Activated CD4-positive, alpha-beta T cell treated with anti-CD3 and anti-CD28 coated beads, Interleukin-2, amount 50 U/mL, for 4 hours (primary cell): ENCODE data around the gene ZNF215.
"Not testable (repeated sequence)": the region's sequence is repeated elsewhere in the genome, so short reads cannot be mapped to it uniquely, and the experiment has no call there.

Experiments
- DNase-seq, 2 experiments: peaks; one replicate each; pipeline ENCODE4 v3.0.0-alpha.2; 2020

ZNF215 gene

DNA sequence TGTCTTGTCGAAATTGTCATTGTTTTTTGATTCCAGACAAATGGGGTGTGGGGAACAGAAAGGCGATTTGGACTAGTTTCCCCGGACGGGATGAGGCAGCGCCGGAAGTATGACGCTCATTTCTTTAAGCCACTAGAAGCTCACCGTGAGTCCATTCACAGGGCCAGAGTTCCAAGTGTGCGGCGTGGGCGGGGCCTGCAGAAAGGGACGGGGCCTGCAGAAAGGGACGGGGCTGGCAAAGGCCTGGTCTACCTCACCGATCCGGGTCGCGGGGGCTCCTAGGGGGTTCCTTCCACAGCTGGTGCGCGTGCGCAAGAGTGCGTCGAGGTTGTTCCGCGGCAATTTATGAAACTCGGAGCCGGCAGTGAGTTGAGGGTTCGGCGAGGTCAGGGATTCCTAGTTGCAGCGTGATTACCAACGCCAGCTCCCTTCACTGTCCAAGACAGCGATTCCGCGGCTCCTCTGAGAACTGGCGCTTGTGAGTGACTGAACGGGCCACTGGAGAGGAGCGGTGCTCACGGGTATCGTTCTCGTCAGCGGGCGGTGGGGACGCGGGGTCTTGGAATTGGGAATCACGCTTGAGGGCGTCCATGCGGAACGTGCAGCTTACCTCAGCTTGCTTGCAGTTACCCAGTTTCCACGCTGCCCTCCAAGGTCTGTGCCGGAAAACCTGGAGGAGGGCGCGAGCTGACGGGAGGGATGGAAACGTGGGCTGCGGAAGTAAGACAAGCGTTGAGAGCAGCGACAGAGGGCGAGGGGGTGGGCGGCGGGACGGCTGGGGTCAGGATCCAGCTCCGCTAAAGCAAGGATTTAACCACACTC lies at the start of gene ZNF215:
ZNF215 (plus strand) TSS at position 219 of the 822 bp plus-strand sequence. CDS start 5,847 bp downstream, outside the sequence.
- DNase-seq, result no peak

DNA sequence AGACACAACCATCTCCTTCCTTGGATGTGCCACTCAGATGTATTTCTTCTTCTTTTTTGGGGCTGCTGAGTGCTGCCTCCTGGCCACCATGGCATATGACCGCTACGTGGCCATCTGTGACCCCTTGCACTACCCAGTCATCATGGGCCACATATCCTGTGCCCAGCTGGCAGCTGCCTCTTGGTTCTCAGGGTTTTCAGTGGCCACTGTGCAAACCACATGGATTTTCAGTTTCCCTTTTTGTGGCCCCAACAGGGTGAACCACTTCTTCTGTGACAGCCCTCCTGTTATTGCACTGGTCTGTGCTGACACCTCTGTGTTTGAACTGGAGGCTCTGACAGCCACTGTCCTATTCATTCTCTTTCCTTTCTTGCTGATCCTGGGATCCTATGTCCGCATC lies 49.3 kb upstream of the ZNF215 start:
- no peak for DNase-seq

DNA sequence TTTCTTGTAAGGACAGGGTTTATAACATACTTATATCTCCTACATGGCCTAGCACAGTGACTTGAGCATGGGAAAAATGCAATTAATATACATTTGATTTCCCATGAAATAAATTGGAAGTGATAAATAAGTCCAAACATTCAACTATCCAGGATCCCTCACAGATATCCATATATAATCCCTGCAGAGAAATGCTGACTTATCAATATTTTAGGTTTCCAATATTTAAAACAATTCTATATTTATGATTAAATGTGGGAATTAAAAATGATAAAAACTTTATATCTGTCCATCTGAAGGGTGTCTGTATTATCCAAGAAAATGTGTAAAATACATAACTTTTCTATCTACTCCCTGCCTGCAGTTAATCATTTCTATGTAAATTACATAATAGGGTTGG lies 43.5 kb upstream of the ZNF215 start:
- no peak for DNase-seq

DNA sequence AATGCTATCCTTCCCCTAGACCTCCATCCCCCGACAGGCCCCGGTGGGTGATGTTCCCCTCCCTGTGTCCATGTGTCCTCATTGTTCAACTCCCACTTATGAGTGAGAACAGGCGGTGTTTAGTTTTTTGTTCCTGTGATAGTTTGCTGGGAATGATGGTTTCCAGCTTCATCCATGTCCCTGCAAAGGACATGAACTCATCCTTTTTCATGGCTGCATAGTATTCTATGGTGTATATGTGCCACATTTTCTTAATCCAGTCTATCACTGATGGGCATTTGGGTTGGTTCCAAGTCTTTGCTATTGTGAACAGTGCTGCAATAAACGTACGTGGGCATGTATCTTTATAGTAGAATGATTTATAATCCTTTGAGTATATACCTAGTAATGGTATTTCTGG lies 38.5 kb upstream of the ZNF215 start:
- DNase-seq, result not testable (repeated sequence)

DNA sequence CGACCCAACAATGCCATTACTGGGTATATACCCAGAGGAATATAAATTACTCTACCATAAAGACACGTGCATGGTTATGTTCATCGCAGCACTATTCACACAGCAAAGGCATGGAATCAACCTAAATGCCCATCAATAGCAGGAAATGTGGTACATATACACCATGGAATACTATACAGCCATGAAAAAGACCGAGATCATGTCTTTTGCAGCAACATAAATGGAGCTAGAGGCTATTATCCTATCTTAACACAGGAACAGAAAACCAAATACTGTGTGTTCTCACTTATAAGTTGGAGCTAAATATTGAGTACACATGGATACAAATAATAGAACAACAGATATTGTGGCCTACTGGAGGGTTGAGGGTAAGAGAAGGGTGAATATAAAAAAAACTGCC lies 37.4 kb upstream of the ZNF215 start:
- no peak for DNase-seq

DNA sequence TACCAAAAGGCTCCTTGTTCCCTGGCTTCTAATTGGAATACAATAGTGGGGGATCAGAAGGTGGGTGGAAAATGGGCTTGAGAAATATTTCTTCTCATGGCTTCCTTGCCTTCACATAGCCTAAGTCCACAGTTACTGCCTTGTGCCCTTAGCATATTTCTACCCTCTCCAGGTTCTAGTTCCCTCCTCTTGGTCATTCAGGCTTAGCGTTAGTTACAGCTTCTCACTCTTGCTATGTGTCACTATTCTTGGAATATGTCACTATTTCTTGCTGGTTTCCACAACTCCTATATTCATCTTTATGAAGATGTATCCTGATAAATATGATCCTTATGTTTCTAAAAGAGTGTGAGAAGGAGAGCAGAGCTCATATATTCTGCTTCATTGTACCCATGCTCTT lies 36.4 kb upstream of the ZNF215 start:
- no peak for DNase-seq

DNA sequence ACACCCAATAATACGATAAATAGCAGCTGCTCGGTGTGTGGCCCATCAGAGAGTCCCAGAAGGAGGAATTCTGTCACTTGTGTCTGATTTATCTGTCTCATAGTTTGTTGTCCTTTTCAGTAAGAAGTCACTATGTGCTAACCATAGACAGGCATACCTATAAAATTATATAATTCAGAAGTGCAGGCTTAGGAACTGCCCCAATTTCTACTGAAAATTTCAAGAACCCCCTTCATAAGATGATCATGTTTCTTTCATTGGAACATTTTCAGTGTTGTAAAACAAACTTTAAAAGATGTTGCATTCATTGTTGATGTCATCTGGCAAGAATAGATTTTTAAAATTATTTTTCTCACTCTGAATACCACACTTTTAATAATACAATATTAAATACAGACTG lies 33.8 kb upstream of the ZNF215 start, which contains the start of gene OR2D2:
OR2D2 (minus strand) TSS at position 101 of the 400 bp plus-strand sequence; CDS start at position 101, 0 bp downstream.
- no peak for DNase-seq

DNA sequence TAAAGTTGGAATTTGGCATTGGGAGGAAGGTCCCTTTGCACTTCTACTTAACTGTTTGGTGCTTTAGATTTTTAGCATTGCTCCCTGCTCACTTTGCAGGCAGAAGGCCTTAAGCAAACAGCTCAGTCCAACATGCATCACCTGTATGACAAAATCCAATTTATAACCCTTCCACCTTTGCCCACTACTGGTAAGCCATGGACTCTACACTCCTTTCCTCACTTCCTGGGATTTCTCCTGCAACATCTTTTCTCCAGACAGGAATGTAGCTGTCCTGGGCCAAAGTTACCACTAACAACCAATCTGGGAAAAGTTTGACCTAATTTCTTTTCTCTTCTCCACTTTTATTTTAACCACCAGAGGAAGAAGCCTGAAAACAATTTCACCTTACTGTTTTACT lies 32.1 kb upstream of the ZNF215 start:
- no peak for DNase-seq

DNA sequence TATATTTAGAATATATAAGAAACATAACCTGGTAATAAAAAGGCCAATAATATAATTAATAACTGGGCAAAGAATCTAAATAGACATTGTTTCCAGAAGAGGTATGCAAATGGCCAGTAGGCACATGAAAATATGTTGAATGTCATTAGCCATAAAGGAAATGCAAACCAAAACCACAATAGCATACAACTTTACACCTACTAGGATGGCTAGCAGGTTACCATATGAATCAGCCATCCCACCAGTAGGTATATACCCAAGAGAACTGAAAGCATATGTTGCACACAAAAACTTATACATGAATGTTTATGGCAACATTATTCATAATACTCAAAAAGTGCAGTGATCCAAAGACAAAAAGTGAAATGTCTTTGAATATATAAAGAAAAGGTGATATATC lies 31.2 kb upstream of the ZNF215 start:
- DNase-seq, result no peak

DNA sequence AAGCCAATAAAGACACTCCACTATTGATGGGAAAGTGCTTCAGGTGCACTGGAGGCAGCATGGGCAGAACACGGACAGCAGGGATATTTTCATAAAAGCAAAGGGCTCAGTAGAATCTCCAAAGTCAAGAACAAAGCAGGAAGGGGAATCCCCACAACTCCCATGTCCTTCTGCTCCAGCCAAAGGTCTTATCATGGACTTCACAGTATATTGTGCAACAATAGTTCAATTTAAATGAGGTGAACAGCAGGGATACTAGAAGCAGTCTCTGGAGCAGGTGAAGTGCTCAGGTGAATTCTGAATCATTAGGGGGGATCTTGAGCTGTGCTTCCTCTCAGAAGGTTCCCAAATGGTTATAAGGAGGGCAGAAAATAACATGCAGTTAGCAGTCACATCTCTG lies 27.3 kb upstream of the ZNF215 start:
- DNase-seq, result no peak

DNA sequence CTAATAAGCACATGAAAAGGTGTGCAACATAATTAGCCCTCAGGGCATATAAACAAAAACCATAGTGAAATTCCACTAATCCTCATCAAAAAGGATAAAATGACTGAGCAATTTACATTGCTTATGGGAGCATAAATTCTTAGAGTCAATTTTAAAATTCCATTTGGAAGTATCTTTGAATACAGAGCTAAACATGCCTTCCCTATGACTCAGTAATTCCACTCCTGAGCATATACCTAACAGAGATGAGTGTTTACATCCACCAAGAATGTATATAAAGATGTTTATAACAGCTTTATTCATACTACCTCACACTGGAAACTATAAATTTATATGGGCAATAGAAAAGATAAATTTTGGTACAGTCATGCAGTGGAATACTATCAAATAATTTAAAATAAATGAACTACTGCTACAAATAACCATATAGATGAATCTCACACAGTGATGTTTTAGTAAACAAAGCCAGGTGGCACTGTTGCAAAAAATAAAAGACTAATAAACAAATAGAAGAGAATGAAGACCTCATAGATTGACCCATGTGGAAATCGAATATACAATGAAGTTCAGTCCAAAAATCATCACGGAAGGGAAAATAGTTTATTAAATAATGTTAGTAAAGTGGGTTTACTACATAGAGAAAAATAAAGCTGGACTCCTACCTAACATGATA lies 25.8 kb upstream of the ZNF215 start:
- no peak for DNase-seq

DNA sequence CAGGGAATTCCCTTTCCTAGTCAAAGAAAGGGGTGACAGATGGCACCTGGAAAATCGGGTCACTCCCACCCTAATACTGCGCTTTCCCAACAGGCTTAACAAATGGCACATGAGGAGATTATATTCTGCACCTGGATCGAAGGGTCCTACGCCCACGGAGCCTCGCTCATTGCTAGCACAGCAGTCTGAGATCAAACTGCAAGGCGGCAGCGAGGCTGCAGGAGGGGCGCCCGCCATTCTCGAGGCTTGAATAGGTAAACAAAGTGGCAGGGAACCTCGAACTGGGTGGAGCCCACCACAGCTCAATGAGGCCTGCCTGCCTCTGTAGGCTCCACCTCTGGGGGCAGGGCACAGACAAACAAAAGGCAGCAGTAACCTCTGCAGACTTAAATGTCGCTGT lies 21.4 kb upstream of the ZNF215 start:
- DNase-seq, result not testable (repeated sequence)

DNA sequence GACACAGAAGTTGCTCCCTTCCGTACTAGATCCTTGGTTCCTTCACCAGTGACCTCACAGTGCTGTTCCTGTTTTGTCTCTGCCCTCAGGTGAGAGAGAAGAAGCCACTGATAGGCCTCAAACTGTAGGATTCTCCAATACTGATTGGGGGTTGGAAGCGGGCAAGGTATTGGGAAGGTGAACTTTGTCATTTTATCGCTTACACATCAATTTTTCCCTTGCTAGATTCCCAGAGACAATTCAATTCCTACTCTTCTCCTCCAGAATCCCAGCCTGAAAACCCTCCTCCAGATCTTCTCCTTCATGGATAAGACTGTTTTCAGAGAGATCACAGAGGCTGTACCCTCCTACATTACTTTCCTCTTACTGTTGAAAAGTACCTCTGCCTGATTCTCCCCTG lies 14.8 kb upstream of the ZNF215 start:
- no peak for DNase-seq

DNA sequence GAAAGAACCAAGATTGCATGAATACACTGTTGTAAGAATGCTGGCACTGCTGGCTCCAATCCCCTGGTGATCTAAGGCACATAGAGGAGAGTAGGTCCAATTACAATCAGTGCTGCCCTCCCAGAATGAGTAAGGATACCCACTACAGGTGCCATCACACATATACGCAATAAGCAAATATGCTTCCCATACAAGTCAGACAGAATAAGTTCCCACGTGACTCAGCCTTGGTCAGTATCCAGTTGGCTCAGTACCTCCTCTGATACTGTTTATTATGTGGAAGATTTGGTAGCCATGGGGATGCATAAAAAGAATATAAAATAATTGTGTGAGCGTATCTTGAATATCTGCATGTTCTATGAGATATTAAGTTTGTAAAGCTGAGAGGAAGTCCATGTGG lies 14.3 kb upstream of the ZNF215 start:
- DNase-seq, result no peak

DNA sequence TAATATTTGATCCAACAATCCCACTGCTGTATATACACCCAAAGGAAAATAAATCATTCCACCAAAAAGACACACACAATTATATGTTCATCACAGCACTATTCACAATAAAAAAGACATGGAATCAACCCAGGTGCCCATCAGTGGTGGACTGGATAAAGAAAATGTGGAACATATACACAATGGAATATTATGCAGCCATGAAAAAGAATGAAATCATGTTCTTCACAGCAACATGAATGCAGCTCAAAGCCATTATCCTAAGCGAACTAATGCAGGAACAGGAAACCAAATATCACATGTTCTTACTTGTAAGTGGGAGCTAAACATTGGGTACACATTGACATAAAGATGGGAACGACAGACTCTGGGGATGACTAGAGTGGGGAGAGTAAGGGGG lies 6.5 kb upstream of the ZNF215 start:
- no peak for DNase-seq

DNA sequence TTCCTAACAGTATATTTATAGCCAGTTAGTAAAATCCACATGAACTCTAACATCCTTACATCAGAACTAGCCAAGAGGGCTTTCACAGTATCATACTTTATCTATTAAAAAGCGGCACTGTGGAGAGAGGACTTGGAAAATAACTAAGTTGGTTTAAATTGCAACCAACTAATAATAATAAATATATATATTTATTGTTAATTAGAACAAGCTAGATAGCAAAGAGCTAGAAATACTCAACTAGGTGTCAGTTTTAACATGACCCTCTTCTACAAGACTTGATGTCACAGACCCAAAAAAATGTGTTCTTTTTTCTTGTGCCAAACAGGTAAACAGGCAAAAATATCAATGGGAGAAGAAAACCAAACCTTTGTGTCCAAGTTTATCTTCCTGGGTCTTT lies 5.5 kb upstream of the ZNF215 start, which contains the start of gene OR2D3:
OR2D3 (plus strand) TSS at position 301 of the 400 bp plus-strand sequence; CDS start at position 301, 0 bp downstream.
- no peak for DNase-seq

DNA sequence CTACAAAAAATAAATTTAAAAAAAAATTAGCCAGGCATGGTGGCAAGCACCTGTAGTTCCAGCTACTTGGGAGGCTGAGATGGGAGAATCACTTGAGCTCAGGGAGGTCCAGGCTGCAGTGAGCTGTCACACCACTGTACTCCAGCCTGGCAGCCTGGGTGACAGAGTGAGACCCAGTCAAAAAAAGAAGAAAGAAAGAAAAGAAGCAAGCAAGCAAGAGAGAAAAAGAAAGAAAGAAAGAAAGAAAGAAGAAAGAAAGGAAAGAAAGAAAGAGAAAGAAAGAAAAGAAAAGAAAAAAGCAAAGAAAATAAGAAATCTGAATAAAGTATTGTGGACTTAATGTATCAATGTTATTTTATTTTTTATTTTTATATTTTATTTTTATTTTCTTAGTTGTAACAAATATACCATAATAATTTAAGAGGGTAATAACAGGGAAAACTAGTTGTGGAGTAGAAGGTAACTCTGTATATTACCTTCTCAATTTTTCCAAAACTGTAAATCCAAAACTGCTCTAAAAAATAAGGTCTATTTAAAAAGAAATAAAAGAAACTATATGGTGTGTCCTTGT lies 1.1 kb upstream of the ZNF215 start:
- no peak for DNase-seq

DNA sequence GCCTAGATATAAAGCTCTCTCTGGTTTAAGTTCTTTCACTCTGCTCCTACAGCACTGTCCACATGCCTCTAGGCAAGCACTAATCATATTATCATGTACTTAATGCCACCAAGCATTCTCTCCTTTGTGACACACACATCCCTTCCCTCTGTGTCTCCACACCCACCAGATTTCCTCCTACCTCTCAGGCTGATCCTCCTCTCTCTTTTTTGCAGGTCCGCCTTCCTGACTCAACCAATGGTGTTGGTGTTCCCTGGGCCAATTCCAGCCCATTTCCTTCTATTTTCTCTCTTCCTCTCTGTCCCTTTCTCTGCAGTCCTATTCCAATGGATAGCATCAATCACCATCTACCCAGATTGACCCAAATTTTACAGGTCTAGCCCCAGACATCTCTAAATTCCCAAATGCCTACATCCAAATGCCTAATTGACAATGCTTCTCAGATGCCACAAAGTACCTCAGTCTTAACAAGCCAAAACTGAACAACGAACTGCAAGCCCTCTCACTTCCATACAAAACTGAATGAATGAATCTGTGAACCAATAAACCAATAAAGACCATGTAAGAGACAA lies 504 bp upstream of the ZNF215 start:
- no peak for DNase-seq

DNA sequence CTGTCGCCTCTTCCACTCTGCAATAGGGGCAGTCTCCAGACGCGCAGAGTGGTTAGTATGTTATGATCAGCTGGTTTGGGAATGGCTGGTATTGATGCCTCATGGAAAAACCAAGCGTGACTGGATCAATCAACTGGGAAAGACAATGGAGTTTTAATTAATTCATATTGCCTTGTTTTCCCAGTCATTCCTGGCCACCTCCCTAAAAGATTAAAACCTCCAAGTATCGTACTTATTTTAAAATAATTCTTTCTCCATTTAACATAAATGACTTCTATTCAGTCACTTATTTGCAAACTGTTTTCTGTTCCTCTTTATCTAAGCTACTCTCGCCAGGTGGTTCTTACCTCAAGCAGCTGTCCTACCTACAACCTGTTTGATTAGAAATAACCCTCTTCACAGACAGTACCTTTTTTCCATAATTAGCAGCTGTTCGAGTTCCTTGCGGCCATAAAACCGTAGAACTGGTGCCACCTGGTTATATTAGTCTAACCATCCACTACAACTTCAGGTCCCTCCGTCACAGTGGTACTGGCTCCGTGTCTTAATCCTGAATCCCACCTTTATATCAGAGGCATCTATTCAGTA lies 898 bp downstream of the ZNF215 start:
- no peak for DNase-seq

DNA sequence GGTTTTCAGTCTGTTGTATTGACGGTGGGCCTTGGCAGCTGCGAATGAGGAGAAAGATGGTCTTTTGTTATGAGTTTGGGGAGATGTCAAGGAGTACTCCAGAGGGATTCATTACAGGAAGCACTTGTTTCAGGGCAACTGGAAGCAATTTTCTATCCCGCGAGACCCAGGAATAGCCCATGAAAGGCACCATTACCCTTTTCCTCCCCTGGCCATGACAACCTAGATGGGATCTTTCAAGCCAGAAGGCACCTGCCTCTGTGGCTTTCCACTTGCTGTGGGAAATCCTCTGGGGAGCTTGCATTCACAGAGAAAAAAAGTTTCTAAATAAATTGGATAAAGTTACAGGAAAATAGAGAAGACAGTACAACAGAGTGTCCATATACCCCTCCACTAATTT lies 2.7 kb downstream of the ZNF215 start:
- DNase-seq, result no peak

DNA sequence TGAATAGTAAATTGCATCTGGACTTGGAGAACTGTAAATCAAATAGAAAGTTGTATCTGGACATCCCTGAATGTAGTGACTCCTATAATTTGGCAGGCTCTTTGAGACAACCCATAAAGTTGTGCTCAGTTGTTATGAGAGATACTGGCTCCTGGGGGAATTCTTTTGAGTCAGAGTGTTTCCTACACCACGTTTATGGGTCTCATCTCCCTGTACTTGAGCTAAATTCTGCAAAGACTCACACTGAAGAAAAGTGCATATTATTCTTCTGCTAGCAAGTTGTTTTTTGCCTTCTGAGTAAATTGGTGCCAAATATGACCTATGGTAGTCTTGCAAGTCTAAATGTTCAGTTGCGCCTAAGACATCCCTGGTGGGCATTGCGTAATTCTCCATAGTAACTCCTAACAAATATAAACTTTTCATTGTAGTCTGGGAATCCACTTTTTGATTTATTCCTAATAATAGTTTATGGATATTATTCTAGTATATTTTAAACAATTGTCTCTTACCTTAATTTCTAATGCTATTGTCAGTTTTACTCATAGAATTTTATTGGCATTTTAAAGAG lies 5.0 kb downstream of the ZNF215 start:
- no peak for DNase-seq

DNA sequence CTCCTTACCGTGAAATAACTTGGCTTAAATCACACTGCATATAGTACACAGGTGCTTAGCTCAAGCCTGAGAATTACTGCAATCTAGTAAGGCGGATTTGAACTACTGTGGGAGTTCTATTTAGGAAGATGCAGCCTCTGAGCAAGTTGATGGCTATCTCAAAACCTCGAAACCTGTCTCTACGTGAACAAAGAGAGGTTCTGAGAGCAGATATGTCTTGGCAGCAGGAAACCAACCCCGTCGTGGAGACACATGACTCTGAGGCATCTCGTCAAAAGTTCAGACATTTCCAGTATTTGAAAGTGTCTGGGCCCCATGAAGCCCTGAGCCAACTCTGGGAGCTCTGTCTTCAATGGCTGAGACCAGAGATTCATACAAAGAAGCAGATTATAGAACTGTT lies 5.9 kb downstream of the ZNF215 start:
- no peak for DNase-seq

DNA sequence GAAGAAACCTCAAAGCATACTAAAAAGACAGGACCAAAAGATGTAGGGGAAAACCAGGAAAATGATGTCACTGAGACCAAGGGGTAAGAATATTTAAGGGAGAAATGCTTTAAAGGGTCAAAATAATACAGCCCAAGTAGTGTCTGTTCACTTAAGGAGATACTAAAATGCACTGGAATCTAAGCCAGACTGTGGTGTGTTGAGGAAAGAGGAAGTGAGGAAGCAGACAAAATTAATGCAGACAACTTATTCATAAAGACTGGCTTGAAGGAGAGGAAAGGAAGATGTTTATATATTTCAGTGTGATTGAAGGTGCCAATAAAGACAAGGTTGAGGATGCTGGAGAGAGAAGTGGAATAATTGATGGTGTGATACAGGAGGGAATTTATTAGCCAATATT lies 15.7 kb downstream of the ZNF215 start:
- no peak for DNase-seq
